ENCODE results near the gene EFCAB8.

Gene EFCAB8, protein sequence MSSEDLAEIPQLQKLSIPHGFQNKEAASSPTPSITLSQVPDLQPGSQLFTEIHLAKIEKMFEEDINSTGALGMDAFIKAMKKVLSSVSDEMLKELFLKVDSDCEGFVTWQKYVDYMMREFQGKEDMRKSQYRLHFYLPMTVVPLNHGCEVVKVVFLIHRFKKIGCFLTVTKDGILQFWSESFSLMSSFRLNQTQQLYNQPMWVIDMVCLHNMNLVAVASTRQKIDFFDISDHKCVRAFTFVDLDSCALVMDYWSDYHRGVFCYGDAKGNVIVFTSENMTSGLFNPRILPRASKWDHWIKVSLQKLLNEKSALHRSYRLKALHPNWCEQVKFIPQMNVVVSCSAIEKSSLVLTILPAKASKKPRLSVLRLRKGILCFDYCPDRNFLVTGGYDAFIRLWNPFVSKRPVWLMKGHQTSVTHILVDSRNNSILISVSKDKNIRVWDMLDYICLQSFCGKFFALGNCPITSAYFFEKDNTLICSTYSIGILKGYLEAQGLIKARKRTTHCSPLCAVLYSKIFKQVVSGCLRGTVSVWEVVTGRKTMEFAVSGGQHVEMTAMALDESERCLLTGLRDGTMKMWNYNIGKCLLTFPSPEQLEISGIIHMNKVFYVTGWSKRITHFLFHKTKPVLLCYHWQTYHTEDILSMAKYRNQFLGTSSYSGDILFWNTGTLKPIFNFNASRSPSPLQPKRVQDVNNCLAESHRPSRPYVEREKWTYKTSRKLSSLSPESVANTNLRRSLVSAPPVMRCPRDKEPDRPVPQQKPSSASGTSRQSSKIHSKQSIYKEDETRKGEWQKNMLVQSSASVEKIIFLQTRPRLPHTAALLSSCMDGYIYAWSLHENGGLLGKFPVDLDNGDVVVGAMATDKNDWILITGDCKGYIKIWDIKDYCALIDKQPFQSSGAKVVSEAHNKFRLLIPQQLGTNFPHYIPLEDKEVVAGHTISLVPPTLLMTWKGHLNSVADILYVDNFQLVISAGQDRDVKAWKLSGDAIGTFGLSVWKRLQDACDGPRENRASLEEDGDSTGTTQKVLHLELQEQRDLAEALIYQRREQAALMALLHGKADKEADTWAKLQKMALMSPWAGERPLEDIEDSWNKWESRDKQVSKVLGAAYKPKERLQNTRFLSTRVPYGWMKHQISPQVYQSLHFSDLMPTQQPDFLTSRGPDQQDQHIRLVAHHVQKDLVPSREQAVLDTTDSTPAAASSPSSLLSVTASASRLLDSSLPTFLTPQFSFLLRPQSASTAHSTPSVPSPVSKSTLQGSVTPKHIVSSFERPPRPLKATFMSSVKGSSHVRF

GRCh38 chr20:32858701-32859372 lies at the start of gene EFCAB8:
Gene EFCAB8 (plus strand): TSS chr20:32858923. CDS start chr20:32863793, 4,870 bp downstream.
- no peak for DNase-seq (ENCODE audit: low read depth)

DNA sequence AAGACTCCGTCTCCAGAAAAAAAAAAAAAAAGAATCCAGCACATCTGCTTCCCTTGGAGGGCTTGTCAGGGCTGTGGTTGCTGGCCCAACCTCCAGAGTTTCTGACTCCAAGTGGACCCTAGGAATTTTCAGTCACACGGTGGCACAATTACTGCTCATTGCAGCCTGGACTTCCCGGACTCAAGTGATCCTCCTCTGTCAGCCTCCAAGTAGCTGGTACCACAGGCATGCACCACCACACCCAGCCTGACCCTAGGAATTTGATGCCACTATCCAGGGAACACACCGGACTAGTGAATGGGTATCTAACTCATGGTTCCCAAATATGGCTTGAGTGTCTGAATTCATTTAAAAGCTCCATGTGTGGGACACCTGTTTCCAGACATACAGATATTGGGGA lies 48.8 kb upstream of the EFCAB8 start:
- DNase-seq (ENCODE audit: low read depth) = no peak

DNA sequence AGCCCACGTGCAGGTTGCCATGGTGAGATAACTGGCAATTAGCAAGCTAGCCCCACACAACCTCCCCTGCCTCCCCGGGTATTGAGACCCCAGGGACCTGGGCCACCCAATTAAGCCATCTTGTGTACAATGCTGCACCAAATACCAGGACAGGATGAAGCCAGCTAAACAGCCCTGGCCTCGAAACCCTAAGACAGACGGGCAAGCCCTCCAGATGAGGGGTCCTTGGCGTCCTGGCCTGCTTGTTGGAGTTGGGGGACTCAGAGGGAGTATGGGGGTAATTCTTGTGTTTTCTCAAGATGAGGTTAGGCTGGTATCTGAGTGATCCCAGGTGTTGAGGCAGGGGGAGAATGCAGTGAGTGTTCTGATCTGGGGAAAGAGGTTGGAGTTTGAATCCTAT lies 47.8 kb upstream of the EFCAB8 start:
- DNase-seq (ENCODE audit: low read depth) = no peak

- DNase-seq (ENCODE audit: low read depth) = no peak
These were observed 46.8 kb upstream of the EFCAB8 start for GRCh38 chr20:32811886-32812285.

- peak; percentile 73 for DNase-seq (ENCODE audit: low read depth)
These were observed 38.6 kb upstream of the EFCAB8 start for GRCh38 chr20:32819992-32820697.

DNA sequence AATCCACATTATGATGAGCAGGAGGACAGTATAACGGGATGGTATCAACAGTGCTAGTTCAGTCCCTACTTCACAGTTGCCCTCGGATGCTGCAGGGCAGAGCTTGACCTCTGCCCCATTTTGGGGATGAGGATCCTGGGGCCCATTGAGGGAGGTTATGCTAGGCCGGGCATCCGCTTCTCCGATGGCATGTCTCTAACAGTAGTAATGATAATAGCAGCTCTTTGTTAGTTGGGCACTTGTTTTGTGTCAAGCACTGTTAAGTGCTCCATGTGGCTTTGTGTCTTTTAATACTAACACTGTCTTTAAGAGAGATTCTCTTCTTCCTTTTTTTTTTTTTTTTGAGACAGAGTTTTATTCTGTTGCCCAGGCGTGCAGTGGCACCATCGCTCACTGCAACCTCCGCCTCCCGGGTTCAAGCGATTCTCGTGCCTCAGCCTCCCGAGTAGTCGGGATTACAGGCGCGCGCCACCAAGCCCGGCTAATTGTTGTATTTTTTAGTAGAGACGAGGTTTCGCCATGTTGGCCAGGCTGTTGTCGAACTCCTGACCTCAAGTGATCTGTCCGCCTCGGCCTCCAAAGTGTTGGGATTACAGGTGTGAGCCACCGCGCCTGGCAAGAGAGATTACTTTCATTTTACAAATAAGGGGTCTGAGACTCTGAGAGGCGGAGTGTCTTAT lies 37.9 kb upstream of the EFCAB8 start:
- DNase-seq (ENCODE audit: low read depth) = no peak

DNA sequence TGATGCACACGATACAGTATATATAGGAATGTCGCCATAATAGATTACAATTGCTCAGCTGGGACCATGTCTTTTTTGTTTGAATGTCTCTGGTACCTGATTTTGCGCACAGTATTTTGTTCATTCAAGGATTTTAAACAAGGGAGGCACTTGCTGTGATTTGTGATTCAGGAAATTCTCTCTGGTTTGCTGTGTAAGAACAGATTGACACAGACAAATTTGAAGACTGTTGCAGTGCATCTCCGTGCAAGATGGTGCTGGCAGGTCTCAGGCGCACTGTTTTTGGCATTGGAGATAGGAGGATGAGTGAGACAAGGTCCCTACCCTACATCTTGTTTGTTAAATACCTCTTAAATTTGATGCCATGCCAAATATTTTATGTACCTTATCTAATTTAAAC lies 36.5 kb upstream of the EFCAB8 start:
- DNase-seq (ENCODE audit: low read depth) = no peak

GRCh38 chr20:32823078-32823477 lies 35.6 kb upstream of the EFCAB8 start:
- no peak for DNase-seq (ENCODE audit: low read depth)

DNA sequence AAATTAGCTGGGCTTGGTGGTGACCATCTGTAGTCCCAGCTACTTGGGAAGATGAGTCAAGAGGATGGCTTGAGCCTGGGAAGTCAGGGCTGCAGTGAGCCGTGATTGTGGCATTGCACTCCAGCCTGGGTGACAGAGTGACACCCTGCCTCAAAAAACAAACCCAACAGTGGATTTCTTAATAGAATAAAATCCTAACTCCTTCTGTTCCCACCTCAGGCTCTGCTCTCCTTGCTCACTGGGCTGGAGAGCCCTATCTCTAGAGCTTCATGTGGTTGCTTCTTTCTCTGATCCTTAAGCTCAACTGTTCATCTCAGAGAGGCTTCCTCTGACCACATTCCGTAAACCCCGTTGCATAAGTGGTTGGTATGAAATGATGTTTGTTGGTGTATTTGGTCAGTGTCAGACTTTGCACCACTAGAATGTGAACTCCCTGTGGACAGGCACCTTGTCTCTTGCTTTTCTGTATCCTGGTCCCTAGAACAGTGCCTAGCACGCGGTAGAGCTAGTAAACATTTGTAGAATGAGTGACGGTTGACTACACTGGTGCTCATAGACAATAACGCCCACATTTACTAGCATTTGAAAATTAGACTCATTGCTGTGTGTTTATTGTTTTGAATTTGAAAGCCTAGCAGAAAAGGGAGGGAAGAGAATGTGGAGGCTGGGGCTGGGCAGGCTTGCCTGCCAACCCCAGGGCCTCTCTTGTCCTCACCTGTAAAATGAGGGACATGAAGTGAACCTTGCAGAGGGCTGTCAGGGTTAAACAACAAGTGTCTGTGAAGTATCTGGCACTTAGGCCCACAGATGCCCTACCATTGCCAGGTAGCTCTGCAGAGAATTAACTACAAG lies 34.8 kb upstream of the EFCAB8 start:
- no peak for DNase-seq (ENCODE audit: low read depth)

- DNase-seq (ENCODE audit: low read depth) = no peak
These were observed 30.6 kb upstream of the EFCAB8 start for GRCh38 chr20:32828029-32828680.

GRCh38 chr20:32829311-32830005 lies 29.3 kb upstream of the EFCAB8 start:
- DNase-seq (ENCODE audit: low read depth) = no peak

- DNase-seq (ENCODE audit: low read depth) = no peak
These were observed 28.3 kb upstream of the EFCAB8 start for GRCh38 chr20:32830437-32830836.

DNA sequence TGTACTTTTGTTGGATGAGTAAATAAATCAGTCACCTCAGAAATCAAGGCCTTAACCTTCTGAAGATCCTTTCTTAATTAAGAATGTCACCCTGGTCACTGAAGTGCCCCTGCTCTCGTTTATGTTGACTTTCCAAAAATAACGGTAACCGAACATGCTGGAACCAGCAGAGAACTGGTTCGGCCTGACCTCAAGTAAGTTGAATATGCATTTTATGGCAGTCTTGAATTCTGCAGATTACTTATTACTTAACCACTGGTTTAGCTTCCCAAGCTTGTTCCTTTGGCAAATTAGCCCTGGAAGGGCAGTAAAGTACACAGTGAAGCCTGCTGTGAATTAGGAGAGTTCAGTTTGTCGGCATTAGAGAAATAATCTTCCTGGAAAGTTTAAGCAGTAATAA lies 26.7 kb upstream of the EFCAB8 start:
- no peak for DNase-seq (ENCODE audit: low read depth)

DNA sequence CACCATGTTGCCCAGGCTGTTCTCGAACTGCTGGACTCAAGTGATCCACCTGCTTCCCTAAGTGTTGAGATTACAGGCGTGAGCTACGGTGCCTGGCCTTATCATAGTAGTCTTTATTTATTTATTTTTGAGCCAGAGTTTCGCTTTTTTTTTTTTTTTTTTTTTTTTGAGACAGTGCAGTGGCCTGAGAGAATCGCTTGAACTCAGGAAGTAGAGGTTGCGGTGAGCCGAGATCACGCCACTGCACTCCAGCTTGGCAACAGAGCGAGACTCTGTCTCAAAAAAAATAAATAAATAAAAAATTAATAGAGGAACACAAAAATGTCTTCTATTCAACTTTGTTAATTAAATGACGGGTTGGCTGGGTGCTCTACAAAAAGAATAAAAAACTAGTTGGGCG lies 26.1 kb upstream of the EFCAB8 start:
- DNase-seq (ENCODE audit: low read depth) = no peak

DNA sequence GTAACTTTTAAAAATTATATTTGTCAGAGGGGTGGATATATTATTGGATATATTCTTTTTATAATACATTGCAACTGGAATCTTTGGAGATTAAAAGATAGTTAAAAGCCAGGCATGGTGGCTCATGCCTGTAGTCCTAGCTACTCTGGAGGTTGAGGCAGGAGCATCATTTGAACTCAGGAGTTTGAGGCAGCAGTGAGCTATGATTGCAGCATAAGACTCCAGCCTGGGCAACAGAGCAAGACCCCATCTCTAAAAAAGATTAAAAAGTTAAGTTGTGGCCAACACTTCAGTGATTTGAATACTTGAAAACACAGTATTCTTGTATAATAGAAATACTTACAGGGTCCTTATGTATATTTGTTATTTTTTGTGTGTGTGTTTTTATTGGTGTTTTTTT lies 23.8 kb upstream of the EFCAB8 start:
- DNase-seq (ENCODE audit: low read depth) = no peak

DNA sequence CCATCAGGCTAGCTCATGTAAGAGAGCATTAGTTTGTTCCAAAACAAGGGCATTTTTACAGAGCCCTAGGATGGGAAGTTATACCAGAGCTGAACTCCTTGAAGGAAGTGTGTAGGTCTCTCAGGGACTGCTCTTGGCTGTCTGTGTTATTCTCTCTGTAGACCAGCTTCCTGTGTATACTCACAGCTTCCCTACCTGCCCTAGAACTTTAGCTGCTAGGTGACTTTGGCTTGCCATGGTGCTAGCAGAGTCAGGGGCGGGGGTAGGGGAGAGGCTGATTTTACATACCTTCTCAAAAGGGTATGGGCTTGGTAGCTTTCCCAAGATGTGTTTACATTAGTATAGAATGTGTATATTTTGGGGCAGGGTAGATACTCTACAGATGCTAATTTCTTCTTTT lies 21.6 kb upstream of the EFCAB8 start:
- no peak for DNase-seq (ENCODE audit: low read depth)

DNA sequence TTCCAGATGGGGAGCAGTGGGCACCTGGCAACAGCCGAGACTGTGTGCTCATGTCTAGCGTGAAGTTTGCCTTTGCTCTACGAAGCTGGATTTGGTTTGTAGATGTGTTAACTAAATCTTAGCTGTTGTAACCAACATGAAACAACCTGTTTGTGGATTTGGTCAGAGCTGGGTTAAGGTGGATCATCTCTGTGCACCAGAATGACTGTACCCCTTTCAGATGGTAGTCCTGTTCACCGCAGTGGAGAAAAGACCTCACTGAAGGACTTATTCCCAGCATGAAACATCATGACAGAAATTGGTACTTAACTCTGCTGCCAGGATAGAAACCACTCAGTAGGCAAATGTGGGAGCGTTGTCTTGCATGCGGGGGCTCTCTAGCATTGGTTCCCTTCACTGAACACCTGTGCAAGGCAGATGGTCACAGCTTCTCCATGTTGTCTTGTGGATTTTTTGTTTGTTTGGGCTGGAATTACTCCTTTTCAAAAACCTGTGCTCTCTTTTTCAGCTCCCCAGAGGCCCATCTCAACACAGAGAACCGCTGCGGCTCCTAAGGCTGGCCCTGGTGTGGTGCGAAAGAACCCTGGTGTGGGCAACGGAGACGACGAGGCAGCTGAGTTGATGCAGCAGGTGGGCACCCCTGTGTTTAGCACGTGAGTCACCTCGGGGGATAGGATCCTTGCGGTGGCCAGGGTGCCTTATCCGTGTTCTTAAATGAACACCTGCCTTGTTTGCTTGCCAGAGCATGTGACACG lies 19.3 kb upstream of the EFCAB8 start:
- no peak for DNase-seq (ENCODE audit: low read depth)

- DNase-seq (ENCODE audit: low read depth) = no peak
These were observed 18.8 kb upstream of the EFCAB8 start for GRCh38 chr20:32839982-32840285.
